HG02852 (cell line): ENCODE data around the gene TMEFF1.

Experiments
- ATAC-seq: cut with Tn5 transposase; IDR thresholded peaks from one replicate; pipeline ENCODE4 v1.9.1; 2021; ENCODE audit warnings: mild to moderate bottlenecking, moderate library complexity; ENCODE audit not compliant: unreplicated experiment

The TMEFF1 gene

GRCh38 chr9:100598641-100599145 is 125.7 kb downstream of the TMEFF1 start:
- peak; percentile 81 for ATAC-seq

GRCh38 chr9:100600521-100601079 is 127.7 kb downstream of the TMEFF1 start:
- ATAC-seq, result no peak

GRCh38 chr9:100601216-100601615 is 128.3 kb downstream of the TMEFF1 start:
- peak; percentile 41 for ATAC-seq

- no peak for ATAC-seq
Measured at GRCh38 chr9:100602342-100602801, 129.4 kb downstream of the TMEFF1 start.

GRCh38 chr9:100605405-100605804 is 132.5 kb downstream of the TMEFF1 start:
- no peak for ATAC-seq

GRCh38 chr9:100619194-100619593 is 146.2 kb downstream of the TMEFF1 start:
- ATAC-seq, result no peak

- no peak for ATAC-seq
Measured at GRCh38 chr9:100619665-100620064, 146.7 kb downstream of the TMEFF1 start.

GRCh38 chr9:100623969-100624368 is 151.0 kb downstream of the TMEFF1 start:
- no peak for ATAC-seq

- ATAC-seq, result no peak
Measured at GRCh38 chr9:100626949-100627348, 154.0 kb downstream of the TMEFF1 start.
